HG03159 (cell line): ENCODE data around the gene TEX22.

Experiments
- ATAC-seq: cut with Tn5 transposase; IDR thresholded peaks from one replicate; pipeline ENCODE4 v1.9.1; 2021; ENCODE audit warnings: mild to moderate bottlenecking, moderate library complexity; ENCODE audit not compliant: unreplicated experiment

Gene TEX22

DNA sequence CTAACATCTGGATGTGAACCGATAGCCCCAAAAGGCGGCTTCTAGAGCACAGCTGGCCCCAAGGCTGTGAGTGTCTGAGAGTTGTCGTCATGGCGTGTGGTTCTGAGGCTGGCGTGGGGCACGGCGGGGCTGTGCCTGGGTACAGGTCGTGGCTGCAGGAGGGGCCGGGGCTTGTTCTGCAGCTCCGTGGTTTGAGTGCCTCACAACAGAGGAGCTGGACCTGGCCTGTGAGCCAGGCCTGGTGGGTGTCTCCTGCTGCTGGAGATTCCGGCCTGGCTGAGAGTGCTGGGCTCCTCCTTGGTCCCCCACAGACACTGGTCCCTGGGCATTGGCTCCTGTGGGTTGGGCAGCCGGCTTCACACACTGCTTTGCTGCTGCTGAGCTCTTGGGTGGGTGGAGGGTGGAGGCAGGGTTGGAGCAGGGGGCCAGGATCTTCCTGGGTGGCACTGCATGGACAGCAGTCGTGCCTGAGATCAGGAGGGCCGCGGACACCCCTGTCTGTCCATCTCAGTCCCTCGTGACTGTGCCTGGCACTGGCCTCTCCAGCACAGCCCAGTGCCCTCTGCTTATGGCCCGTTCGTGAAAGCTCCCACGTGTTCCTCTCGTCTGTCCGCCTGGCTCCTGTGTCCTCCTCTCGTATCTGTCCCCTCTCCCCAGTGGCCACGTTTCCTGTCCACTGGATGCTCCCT is 31.8 kb upstream of the TEX22 start:
- no peak for ATAC-seq

DNA sequence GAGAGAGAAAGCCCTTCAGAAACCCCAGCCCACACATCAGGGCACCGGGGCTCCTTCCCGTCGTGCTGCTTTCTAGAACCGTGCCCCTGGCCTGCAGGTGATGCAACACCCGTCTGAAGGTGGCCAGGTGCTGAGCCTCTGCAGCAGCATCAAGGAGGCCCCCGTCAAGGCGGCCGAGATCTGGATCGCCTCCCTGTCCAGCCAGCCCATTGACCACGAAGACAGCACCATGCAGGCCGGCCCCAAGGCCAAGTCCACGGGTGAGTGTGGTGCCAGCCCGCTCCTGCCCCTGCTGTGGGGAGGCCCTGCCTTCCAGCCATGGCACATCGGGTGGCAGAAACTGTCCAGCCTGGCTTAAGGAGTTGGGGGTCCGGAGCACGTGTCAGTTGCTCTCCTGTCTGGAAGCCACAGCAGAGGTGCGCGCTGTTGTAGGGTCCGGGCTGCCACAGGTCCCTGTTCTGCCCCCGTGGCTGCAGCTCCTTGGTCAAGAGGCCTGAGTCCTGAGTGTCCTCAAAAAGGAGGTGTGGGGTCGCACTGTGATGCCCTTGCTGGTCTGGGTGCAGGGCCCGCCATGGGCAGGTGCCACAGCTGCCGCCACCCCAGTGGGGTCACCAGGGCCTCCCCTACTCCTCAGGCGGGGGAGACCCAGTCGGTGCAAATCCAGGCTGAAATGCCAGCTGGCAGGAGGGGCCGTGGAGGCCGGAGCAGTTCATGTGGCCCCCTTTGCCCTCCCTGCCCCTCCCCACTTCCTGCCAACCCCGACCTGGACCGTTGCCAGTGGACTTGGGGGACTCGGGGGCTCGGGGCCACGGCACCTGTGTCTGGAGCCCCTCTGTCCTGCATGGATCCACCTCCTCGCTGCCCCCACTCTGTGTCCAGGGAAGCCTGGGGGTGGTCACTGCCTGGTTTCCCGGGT is 31.0 kb upstream of the TEX22 start:
- ATAC-seq, result no peak

DNA sequence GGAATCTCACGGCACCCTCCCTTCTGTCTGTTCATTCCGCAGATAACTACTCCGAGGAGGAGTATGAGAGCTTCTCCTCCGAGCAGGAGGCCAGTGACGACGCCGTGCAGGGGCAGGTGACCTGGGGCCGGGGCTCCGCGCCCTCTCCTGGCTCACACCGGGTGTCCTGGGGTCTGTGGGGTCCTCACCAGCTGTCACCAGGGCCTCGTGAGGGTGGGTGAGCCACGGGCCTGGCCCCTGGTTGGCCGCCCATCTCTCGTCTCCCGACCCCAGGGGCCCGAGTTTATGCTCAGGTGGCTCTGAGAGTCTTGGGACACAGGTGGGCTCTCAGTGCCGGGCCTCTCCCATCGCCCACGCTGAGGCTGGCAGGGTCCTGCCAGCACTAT is 30.3 kb upstream of the TEX22 start:
- no peak for ATAC-seq

DNA sequence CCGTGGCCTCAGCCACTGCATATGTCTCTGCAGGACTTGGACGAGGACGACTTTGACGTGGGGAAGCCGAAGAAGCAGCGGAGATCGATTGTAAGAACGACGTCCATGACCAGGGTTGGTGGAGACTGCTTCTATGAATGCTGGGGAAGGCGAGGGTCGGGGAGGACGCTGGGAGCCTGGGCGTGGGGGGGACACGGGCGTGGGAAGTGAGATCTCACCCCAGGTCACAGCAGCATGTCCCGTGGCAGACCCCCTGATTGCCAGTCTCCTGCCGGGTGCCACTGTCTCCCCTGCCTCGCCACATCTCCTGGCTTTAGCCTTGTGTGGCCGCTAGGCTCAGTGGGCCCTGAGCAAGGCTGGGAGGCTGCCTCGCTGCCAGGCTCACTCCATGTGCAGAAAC is 29.9 kb upstream of the TEX22 start:
- no peak for ATAC-seq

DNA sequence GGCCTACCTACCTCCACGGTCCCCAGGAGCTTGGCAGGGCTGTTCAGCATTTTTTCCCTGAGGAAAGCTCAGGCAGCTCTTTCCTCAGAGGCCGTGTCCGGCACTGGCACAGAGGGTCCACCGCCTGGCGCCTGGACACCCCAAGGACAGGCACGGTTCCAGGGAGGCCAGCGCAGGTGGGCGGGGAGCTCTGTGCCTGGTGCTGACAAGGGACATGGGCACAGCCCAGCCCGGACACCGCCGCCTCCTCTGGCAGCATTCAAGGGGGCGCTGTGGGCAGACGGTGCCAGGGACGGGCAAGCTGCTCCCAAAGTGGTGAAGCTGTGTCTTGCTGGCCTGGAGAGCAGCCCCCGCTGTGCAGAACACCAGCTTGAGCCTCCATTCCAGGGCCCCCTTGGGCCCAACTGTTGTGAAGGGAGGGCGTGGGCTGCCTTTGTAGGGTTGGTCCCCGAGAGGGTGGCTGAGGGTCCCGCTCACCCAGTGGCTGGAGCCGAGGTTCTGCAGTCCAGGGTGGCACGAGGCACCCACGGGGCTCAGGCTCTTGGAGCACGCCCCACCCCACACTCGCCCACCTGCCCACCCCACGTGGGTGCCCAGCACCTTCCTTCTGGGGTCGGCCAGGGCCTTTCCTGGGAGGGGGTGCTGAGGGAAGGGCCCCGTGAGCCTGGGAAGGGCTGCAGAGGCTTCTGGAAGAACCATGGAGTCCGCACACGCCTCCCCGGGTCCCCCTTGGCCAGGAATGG is 29.3 kb upstream of the TEX22 start:
- ATAC-seq, result no peak

DNA sequence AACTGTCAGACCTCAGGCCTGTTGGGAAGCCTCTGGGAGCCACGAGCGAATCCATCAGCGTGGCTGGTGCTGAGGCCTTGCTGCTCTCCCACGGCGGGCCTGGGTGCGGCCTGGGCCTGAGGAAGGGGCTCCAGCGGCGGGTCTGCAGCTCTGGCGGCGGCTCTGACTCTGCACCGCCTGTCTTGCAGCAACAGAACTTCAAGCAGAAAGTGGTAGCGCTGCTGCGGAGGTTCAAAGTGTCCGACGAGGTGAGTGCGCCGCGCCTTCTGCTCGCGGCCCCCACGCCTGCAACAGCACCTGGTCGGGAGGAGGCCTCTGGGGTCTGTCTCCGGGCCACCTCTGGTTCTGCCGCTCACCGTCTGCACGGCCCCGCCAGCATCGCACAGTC is 28.7 kb upstream of the TEX22 start:
- ATAC-seq, result no peak

DNA sequence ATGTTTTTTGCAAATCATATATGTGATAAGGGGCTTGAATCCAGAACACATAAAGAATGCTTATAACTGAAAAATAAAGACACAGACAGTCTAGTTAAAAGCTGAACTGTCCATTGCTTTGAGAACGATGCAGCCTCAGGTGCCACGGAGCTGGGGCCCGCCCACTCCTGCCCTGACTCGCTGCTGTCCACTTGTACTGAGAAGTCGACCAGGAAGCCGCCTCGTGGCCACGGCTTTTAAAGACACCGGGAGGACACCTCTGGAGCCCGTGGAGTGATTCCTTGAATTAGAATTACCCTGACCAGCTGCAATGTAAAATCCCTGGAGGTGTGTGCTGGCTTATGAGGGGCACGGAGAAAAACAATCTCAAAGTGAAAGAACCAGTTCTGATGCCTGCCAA is 23.9 kb upstream of the TEX22 start:
- ATAC-seq, result no peak

DNA sequence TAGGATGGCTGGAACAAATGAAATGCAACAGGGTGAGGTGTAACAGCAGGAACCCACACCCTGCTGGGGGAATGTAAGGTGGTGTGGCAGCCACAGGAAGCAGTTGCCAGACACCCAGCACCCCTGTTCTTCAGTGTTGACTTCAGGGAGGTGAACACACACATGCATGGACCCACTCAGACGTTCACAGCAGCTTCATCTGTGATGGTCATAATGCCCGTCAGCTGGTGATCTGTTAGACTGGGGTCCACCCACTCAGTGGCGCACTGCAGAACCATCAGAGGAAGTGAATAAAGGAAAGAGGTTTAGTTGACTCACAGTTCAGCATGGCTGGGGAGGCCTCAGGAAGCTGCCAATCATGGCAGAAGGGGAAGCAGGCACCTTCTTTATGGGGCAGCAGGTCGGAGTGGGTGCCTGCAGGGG is 22.7 kb upstream of the TEX22 start:
- no peak for ATAC-seq

DNA sequence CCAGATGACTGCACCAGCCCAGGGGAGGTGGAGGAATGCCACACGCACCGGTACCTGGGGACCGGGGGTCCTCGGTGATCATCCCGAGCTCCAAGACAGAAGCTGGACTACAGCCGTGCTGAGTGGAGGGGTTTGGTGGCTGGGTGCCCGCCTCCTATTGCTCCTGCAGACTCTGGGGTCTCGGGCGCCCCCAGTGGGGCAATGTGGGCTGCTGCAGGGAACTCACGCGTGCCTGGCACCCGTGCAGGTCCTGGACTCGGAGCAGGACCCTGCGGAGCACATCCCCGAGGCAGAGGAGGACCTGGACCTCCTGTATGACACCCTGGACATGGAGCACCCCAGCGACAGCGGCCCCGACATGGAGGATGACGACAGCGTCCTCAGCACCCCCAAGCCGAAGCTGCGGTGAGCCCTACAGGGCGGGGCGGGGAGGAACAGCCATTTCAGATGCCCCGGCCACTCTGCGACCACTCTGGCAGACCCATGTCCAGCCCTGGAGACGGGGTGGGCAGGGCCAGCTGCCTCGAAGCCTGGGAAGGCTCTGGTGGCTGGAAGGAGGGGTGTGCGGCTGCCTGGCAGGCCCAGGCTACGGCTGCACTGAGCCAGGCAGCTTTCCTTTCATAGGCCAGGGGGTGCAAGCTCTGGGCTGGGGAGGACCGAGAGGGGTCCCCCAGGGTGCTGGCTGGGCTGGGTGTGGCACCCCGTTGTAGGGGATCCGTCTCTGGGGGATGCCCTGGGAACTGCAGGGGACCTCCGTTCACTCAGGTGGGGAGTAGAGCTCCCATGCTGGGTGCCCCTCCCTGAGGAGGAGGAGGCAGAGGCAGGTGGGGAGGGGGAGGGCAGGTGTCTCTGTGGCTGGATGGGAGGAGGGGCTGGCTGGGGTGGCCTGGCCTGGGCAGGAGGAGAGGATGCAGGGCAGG is 21.6 kb upstream of the TEX22 start:
- no peak for ATAC-seq

DNA sequence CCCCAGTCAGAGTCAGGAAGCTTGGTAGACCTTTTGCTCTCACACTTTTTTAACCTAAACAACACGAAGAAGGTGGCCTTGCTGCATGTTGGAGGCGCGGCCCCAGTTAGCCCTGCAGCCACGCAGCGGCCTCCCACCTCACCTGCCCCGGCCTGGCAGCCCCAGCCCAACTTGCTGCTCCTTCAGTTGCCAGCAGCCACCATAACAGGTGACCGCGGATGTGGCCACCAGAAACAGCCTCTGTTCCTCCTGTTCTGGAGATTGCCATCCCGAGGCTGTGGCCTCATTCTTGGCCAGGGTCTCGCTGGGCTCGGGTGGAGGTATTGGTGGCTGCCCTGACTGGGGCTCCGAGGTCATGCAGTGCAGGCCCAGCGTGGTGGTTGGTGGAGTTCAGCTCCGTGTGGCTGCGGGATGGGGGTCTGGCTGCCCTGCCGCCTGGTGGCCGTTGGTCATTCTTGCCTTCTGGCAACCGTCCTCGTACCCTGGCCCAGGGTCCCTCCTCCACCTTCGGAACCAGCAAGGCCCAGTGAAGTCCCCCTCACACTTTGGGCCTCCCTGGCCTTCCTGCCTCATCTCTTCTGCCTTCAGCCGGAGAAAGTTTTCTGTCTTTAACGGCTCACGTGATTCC is 20.7 kb upstream of the TEX22 start:
- ATAC-seq, result no peak

DNA sequence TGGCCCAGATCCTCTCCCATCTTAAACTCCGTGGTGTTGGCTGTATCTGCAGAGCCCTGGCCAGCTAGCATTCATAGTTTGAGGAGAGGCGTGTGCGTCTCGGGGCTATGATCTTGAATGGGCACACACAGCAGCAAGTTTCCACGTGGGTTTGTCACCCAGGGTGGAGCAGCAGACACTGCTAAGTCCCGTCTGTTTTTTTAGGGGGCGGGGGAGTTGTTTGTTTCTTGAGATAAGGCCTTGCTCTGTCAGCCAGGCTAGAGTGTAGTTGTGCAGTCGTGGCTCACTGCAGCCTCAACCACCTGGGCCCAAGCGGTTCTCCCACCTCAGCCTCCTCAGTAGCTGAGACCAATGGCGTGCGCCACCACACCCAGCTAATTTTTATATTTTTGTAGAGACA is 20.1 kb upstream of the TEX22 start:
- ATAC-seq, result no peak

DNA sequence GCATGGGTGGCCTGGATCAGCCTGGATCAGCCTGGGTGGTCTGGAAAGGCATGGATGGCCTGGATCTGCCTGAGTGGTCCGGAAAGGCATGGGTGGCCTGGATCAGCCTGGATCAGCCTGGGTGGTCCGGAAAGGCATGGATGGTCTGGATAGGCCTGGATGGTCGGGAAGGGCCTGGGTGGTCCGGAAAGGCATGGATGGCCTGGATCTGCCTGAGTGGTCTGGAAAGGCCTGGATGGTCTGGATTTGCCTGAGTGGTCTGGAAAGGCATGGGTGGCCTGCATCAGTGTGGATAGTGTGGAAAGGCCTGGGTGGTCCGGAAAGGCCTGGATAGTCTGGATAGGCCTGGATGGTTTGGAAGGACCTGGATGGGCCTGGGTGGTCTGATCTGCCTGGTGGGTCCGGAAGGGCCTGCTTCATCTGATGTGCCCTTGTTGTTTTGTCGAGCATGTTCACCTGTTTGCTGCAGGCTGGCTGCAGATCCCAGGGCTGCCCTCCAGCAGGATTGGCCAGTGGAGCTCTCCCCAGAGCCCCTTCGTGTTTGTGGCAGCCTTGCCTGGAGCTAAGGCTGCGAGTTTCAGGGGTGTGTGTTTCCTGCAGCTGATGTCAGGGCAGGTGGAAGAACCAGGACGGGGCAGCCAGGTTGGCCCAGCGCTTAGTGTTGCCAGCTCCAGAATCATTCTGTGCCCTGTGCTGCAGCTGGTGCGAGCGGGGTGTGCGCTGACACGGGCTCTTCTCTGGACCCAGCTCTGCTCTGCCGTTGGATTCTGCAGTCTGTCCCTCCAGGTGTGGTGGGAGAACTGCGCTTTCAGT is 19.3 kb upstream of the TEX22 start:
- ATAC-seq, result no peak

DNA sequence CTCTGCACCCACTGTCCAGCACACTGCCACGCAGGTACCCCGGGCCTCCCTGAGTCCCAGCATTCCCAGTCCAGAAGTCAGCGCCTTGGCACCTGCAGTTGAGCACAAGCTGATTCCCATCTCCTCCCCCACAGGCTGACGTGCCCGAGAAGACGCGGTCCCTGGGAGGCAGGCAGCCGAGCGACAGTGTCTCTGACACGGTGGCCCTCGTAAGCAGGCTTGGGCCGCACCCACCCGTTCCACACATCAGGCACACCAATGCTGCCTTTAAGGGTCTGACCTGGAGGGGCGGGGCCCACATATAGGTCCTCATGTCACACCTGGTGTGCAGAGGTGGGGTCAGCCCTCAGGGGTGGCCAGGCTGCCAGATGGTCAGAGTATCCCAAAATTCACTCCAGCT is 18.4 kb upstream of the TEX22 start:
- no peak for ATAC-seq

DNA sequence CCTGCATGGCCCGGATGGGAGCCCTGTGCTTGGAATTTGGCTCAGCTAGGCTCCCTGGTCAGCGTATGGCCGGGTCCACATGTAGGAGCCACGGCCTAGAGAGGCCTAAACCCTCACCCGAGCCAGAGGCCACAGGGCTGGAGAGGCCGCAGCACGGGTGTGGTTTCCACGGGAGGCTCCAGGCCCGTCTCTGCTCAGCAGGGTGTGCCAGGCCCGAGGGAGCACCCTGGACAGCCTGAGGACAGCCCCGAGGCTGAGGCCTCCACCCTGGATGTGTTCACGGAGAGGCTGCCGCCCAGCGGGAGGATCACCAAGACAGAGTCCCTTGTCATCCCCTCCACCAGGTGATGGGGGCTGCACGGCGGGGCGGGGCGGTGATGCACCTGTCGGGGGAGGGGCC is 17.6 kb upstream of the TEX22 start:
- no peak for ATAC-seq

DNA sequence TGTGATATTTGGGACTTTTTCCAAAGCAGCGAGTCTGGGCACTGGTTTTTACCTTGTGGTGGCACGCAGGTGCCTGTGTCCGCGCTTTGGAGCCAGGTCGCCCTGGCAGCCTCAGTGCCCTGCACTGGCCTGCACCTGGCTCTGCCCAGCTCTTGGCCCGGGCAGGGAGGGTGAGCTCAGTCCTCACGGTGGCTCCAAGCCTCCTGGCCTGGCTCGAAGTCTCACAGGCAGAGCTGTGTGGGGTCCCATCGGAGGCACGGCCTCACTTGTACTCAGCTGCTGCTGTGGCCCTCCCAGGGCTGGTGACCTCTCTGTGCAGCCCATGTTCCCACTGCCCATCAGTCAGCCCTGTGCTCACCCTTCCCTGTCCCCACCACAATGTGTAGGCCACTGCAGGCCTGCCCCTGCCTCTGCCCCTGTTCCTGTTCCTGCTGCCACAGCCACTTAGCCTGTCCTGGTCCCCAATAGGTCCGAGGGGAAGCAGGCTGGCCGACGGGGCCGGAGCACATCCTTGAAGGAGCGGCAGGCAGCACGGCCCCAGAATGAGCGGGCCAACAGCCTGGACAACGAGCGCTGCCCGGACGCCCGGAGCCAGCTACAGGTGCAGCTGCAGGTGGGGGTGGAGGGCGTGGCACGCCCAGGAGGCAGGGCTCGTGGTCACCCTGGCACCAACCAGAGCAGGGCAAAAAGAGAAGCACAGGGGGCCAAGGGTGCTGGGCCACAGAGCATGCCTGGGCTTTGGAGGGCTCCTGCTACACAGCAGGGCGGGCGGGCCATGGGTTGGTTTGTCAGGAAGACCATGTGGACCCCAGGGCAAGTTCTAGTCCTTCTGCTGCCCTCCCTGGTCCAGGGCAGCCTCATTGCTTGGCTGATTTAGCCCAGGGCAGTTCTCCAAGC is 16.6 kb upstream of the TEX22 start:
- ATAC-seq, result no peak

DNA sequence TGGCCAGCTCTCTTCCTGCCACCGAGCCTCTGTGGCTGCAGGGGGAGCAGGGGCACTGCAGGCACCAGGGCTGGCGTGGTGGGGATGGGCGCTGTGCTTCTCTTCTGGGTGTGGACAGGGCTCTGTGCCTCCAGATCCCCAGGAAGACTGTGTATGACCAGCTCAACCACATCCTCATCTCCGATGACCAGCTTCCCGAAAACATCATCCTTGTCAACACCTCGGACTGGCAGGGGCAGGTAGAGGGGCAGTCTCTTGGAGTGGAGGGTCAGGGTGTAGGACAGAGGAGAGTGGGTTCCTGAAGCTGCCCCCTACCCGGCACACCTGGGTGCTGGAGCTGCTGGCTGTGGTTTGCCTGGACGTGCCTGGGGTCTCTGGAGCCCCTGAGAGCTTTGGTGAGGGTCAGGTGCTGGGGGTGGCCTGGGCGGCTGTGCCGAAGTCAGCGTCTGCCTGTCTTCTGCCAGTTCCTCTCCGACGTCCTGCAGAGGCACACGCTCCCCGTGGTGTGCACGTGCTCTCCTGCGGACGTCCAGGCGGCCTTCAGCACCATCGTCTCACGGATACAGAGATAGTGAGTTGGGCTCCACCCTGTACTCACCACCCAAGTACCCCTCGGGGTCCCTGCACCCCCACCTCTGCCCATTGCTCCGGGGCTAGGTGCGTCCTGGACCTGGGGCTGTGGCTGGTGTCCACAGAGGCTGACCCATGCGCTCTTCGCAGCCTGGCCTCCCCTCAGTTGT is 15.8 kb upstream of the TEX22 start:
- ATAC-seq, result no peak

DNA sequence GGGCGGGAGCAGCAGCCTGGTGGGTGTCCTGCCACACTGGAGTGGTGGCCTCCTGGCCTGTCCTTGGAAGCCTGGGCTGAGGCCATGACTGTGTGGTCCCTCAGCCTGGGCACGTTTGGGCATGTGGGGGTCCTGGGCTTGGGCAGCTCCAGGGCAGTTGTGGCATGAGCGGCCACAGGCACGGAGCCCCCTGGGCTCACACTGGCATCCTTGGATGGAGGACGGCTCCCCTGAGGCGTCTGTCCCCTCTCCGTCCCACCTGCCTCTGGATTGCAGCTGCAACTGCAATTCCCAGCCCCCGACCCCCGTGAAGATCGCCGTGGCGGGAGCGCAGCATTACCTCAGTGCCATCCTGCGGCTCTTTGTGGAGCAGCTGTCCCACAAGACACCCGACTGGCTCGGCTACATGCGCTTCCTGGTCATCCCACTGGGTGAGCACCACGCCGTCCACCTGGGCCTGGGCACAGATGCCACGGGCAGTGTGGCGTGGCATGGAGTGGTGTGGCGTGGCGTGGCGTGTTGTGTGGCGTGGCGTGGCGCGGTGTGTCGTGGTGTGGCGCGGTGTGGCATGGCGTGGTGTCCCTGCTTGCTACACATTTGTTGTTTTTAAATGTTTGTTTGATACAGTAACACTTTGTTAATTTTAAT is 15.1 kb upstream of the TEX22 start:
- no peak for ATAC-seq
